ENCODE data around the gene CYP2F1. TPM values are rescaled to one million over a fixed set of nuclear protein-coding genes. Genes with fewer than 3 reads are reported as not detected.

Gene CYP2F1, protein sequence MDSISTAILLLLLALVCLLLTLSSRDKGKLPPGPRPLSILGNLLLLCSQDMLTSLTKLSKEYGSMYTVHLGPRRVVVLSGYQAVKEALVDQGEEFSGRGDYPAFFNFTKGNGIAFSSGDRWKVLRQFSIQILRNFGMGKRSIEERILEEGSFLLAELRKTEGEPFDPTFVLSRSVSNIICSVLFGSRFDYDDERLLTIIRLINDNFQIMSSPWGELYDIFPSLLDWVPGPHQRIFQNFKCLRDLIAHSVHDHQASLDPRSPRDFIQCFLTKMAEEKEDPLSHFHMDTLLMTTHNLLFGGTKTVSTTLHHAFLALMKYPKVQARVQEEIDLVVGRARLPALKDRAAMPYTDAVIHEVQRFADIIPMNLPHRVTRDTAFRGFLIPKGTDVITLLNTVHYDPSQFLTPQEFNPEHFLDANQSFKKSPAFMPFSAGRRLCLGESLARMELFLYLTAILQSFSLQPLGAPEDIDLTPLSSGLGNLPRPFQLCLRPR
- total RNA-seq: not detected

DNA sequence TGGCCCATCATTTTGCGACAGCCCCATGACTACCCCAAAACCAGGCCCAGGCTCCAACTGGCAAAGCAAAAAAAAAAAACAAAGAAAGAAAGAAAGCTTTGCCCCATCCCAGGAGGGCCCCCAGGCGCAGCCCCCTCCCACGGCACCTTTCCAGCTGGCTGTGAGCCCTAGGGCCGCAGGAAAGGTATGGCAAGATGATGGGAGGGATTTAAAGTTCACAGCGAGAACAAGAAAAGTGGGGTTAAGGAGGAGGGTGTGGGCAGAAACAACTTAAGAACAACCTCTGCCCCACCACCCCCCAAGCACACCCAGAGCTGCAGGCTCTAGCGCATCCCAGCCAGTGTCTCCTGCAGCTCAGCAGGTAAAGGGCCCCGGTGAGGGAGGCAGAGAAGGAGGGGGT, at the start of gene CYP2F1:
CYP2F1 (plus strand) TSS at position 301 of the 400 bp plus-strand sequence. CDS start 1,757 bp downstream, outside the sequence.
- Histone ChIP-seq H3K36me3 (no peaks in the 10 kb centered on the region), H3K27ac (no peak within 1 kb of the TSS), H3K4me1 (no peaks in the 10 kb centered on the region), H3K4me3 (no peak within 1 kb of the TSS), H3K9me3 (no peaks in the 10 kb centered on the region), H3K27me3 (peaks cover 8% of the 10 kb centered on the region)
- 59% methylated on average over 7 of the region's 7 CpGs for WGBS
- DNase-seq (ENCODE audit: low spot score in 2 of 2): peak in 1 of 2 donors; percentile 23
- no peak for TF ChIP-seq POLR2AphosphoS5 (IDR thresholded peaks at IDR 0.05)
- TF ChIP-seq, protein P1, sequence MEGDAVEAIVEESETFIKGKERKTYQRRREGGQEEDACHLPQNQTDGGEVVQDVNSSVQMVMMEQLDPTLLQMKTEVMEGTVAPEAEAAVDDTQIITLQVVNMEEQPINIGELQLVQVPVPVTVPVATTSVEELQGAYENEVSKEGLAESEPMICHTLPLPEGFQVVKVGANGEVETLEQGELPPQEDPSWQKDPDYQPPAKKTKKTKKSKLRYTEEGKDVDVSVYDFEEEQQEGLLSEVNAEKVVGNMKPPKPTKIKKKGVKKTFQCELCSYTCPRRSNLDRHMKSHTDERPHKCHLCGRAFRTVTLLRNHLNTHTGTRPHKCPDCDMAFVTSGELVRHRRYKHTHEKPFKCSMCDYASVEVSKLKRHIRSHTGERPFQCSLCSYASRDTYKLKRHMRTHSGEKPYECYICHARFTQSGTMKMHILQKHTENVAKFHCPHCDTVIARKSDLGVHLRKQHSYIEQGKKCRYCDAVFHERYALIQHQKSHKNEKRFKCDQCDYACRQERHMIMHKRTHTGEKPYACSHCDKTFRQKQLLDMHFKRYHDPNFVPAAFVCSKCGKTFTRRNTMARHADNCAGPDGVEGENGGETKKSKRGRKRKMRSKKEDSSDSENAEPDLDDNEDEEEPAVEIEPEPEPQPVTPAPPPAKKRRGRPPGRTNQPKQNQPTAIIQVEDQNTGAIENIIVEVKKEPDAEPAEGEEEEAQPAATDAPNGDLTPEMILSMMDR (IDR thresholded peaks at IDR 0.05): no peak
- TF ChIP-seq POLR2A (IDR thresholded peaks at IDR 0.05): no peak
- TF ChIP-seq EP300 (IDR thresholded peaks at IDR 0.05): no peak

DNA sequence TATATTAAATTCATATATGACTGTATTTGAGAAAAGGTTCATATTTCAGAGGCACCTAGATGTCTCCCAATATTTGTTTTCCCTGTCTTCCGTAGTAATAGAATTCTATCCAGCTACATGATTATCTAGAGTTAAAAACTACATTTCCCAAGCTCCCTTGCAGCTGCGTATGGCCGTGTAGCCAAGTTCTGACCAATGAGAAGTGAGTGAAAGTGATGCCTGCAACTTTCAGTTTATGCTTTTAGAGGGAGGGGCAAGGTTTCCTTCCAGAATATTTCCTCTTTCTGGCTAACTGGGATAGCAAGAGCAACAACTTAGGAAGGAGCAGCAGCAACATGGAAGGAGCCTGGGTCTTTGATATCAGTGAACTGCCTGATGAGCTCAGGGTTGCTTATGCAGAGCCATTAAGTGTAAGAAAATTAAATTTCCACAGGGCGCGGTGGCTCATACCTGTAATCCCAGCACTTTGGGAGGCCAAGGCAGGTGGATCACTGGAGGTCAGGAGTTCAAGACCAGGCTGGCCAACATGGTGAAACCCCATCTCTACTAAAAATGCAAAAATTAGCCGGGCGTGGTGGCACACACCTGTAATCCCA, 49.2 kb upstream of the CYP2F1 start:
- H3K4me3 ChIP-seq: no peak overlapping the region
- TF ChIP-seq POLR2A (IDR thresholded peaks at IDR 0.05) (no peak), EP300 (IDR thresholded peaks at IDR 0.05) (no peak), POLR2AphosphoS5 (IDR thresholded peaks at IDR 0.05) (no peak)
- TF ChIP-seq, protein P1 (IDR thresholded peaks at IDR 0.05): no peak
- H3K27ac ChIP-seq: no peak overlapping the region
- peaks cover 14% of the 10 kb centered on the region for H3K27me3 ChIP-seq
- 61% methylated on average over 7 of the region's 7 CpGs for WGBS
- DNase-seq (ENCODE audit: low spot score in 2 of 2): no peak
- H3K9me3 ChIP-seq: no peaks in the 10 kb centered on the region
- H3K4me1 ChIP-seq: no peaks in the 10 kb centered on the region
- no peaks in the 10 kb centered on the region for H3K36me3 ChIP-seq

DNA sequence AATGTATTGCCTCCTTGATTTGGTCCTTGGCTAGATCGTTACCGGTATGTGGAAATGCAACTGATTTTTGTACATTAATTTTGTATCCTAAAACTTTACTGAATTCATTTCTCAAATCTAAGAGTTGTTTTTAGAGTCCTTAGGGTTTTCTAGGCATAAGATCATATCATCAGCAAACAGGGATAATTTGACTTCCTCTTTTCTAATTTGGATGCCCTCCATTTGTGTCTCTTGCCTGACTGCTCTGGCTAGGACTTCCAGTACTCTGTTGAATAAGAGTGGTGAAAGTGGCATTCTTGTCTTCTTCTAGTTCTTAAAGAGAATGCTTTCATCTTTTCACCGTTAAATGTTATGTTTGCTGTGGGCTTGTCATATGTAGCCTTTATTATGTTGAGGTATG, 37.9 kb upstream of the CYP2F1 start:
- Histone ChIP-seq H3K4me1 (no peaks in the 10 kb centered on the region), H3K4me3 (no peak overlapping the region), H3K9me3 (peaks cover 8% of the 10 kb centered on the region), H3K36me3 (no peaks in the 10 kb centered on the region), H3K27ac (no peak overlapping the region), H3K27me3 (peaks cover 18% of the 10 kb centered on the region)
- TF ChIP-seq POLR2AphosphoS5 (IDR thresholded peaks at IDR 0.05) (no peak), POLR2A (IDR thresholded peaks at IDR 0.05) (no peak), EP300 (IDR thresholded peaks at IDR 0.05) (no peak)
- TF ChIP-seq, protein P1 (IDR thresholded peaks at IDR 0.05): no peak
- no peak for DNase-seq (ENCODE audit: low spot score in 2 of 2)
- WGBS: 84% methylated on average over 3 of the region's 3 CpGs

DNA sequence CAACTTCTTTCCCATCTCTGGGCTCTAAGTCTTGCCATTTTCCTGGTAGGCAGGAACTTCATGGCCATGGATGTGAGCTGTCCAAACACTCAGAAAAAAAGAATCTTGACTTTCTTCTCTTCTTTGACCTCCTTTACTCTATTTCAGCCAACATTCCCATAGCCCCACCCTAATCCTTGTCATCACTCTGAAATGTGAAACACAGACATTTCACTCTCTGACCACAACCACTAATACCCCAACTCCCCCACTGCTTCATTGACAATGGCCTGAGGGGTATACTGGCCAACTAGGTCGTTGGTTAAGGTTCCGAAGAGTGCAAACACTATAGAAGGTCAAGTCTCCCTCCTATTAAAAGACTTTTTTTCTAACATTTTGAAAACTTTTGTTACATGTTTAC, 30.7 kb upstream of the CYP2F1 start:
- WGBS: 68% methylated on average over 2 of the region's 2 CpGs
- Histone ChIP-seq H3K9me3 (peaks cover 8% of the 10 kb centered on the region), H3K27me3 (peaks cover 26% of the 10 kb centered on the region), H3K4me1 (no peaks in the 10 kb centered on the region), H3K4me3 (no peak overlapping the region), H3K27ac (no peak overlapping the region), H3K36me3 (no peaks in the 10 kb centered on the region)
- TF ChIP-seq EP300 (IDR thresholded peaks at IDR 0.05): no peak
- no peak for TF ChIP-seq POLR2AphosphoS5 (IDR thresholded peaks at IDR 0.05)
- TF ChIP-seq, protein P1 (IDR thresholded peaks at IDR 0.05): no peak
- TF ChIP-seq POLR2A (IDR thresholded peaks at IDR 0.05): no peak
- no peak for DNase-seq (ENCODE audit: low spot score in 2 of 2)

DNA sequence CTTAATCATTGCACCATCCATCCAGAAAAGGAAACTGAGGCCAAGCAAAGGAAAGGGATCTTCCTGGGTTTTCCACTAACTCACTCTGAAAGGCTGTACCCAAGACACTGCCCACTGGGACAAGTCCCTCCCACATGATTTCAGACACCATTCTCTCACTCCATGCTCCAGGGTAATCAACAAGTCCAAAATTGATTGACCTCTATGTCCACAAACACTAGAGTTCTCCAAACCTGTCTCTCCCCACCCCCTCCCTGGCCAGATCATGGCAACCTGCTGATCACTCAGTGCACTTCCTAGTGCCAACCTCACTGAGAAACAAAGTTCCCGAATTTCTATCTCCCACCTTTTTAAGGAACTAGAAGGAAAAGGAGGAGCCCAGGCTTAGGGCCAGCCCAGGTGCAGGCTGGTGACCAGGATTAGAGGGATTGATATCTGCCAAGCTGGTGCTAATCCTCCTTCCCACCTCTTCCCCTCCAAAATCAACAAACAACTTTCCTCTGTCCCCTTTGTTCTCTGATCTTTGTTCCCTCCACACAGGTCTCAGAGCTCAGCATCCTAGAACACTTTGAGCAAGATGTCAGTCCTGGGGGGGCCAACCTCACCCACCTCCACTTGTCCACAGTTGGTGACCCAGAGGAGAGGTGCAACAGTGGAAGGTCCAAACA, 28.4 kb upstream of the CYP2F1 start:
- no peaks in the 10 kb centered on the region for H3K9me3 ChIP-seq
- 71% methylated on average over 1 of the region's 1 CpG for WGBS
- no peaks in the 10 kb centered on the region for H3K4me1 ChIP-seq
- DNase-seq (ENCODE audit: low spot score in 2 of 2): no peak
- H3K36me3 ChIP-seq: no peaks in the 10 kb centered on the region
- H3K27me3 ChIP-seq: peaks cover 50% of the 10 kb centered on the region
- no peak overlapping the region for H3K27ac ChIP-seq
- no peak overlapping the region for H3K4me3 ChIP-seq
- TF ChIP-seq POLR2A (IDR thresholded peaks at IDR 0.05) (no peak), EP300 (IDR thresholded peaks at IDR 0.05) (no peak), POLR2AphosphoS5 (IDR thresholded peaks at IDR 0.05) (no peak)
- TF ChIP-seq, protein P1 (IDR thresholded peaks at IDR 0.05): no peak

Measured in suprapubic skin (tissue), 4 donors.